HepG2 (cell line): Measurements from ENCODE around the gene FOXA1. TPM values are rescaled to one million over a fixed set of nuclear protein-coding genes. Genes with fewer than 3 reads are reported as not detected.

Experiments used
- AGO1 ChIP-seq: fragments of 200-400 bp; formaldehyde crosslinking; IDR thresholded peaks from 2 replicates; pipeline ENCODE4 v1.6.1; 2017; ENCODE audit warnings: mild to moderate bottlenecking, low read depth, low read length, moderate library complexity; ENCODE audit not compliant: poor library complexity, severe bottlenecking
- BRD4 ChIP-seq: sonication (generic); formaldehyde crosslinking; IDR thresholded peaks from 2 replicates; pipeline ENCODE4 v1.4.0; 2020; ENCODE audit warnings: missing genetic modification reagents
- GABPB1 ChIP-seq: IDR thresholded peaks from 2 replicates; pipeline ENCODE4 v1.6.1; 2016; ENCODE audit warnings: mild to moderate bottlenecking, missing genetic modification reagents, moderate library complexity, missing compliant biosample characterization
- MAZ ChIP-seq, 2 experiments: sonication (generic) in 1 of 2; formaldehyde crosslinking in 1 of 2; IDR thresholded peaks; 2 replicates each; pipeline versions ENCODE4 v1.5.0 to v1.6.1; 2012 to 2020; ENCODE audit warnings: low read depth in 2 of 2, mild to moderate bottlenecking in 2 of 2, borderline replicate concordance in 1 of 2, improper control_type of control experiment in 1 of 2, low read length in 1 of 2, missing genetic modification reagents in 1 of 2, moderate library complexity in 1 of 2
- MBNL3 ChIP-seq: fragments of 250-450 bp; sonication (Bioruptor Pico); conservative IDR thresholded peaks from 2 replicates; pipeline ENCODE4 v1.8.0; 2022; ENCODE audit warnings: mild to moderate bottlenecking, inconsistent platforms
- NKX3-1 ChIP-seq: sonication (generic); formaldehyde crosslinking; IDR thresholded peaks from 2 replicates; pipeline ENCODE4 v1.5.0; 2020; ENCODE audit warnings: missing genetic modification reagents
- ONECUT2 ChIP-seq: sonication (generic); formaldehyde crosslinking; IDR thresholded peaks from 2 replicates; pipeline ENCODE4 v1.4.0; 2020; ENCODE audit warnings: missing genetic modification reagents
- SALL2 ChIP-seq: sonication (generic); formaldehyde crosslinking; IDR thresholded peaks from 2 replicates; pipeline ENCODE4 v1.8.1; 2023; ENCODE audit warnings: mild to moderate bottlenecking, missing genetic modification reagents, inconsistent platforms
- SMAD3 ChIP-seq: sonication (generic); formaldehyde crosslinking; IDR thresholded peaks from 2 replicates; pipeline ENCODE4 v1.4.0; 2020; ENCODE audit warnings: missing genetic modification reagents
- SSRP1 ChIP-seq: IDR thresholded peaks from 2 replicates; pipeline ENCODE4 v1.6.1; 2016; ENCODE audit warnings: control low read depth
- TAF15 ChIP-seq: fragments of 200-400 bp; formaldehyde crosslinking; IDR thresholded peaks from one replicate; pipeline ENCODE4 v1.6.1; 2018; ENCODE audit warnings: mild to moderate bottlenecking, low read depth, low read length; ENCODE audit not compliant: poor library complexity, severe bottlenecking
- TCF7 ChIP-seq: sonication (generic); IDR thresholded peaks from 2 replicates; pipeline ENCODE4 v1.6.1; 2016; ENCODE audit warnings: antibody characterized with exemption, low read depth
- ZFP62 ChIP-seq: sonication (generic); formaldehyde crosslinking; IDR thresholded peaks from 2 replicates; pipeline ENCODE4 v1.4.0; 2020; ENCODE audit warnings: missing genetic modification reagents
- ZKSCAN8 ChIP-seq: IDR thresholded peaks from 2 replicates; pipeline ENCODE4 v1.6.1; 2016; ENCODE audit warnings: borderline replicate concordance, missing genetic modification reagents, missing compliant biosample characterization
- ZNF260 ChIP-seq: sonication (generic); formaldehyde crosslinking; IDR thresholded peaks from 2 replicates; pipeline ENCODE4 v1.4.0; 2020; ENCODE audit warnings: missing genetic modification reagents, low read depth, mild to moderate bottlenecking, borderline replicate concordance
- ZNF280D ChIP-seq: sonication (generic); formaldehyde crosslinking; IDR thresholded peaks from 2 replicates; pipeline ENCODE4 v1.5.1; 2020; ENCODE audit warnings: mild to moderate bottlenecking, missing genetic modification reagents
- ZNF614 ChIP-seq: IDR thresholded peaks from 2 replicates; pipeline ENCODE4 v1.6.1; 2018; ENCODE audit warnings: missing biosample characterization, missing genetic modification reagents, inconsistent platforms, borderline replicate concordance
- ZNF619 ChIP-seq: sonication (generic); formaldehyde crosslinking; IDR thresholded peaks from 2 replicates; pipeline ENCODE4 v1.4.0; 2020; ENCODE audit warnings: mild to moderate bottlenecking, missing genetic modification reagents
- ZNF644 ChIP-seq: IDR thresholded peaks from 2 replicates; pipeline ENCODE4 v1.6.1; 2016; ENCODE audit warnings: low read depth
- ZNF710 ChIP-seq: sonication (generic); formaldehyde crosslinking; IDR thresholded peaks from 2 replicates; pipeline ENCODE4 v1.5.0; 2020; ENCODE audit warnings: mild to moderate bottlenecking, missing genetic modification reagents, borderline replicate concordance
- ZSCAN20 ChIP-seq: sonication (generic); formaldehyde crosslinking; IDR thresholded peaks from 2 replicates; pipeline ENCODE4 v1.4.0; 2020; ENCODE audit warnings: missing genetic modification reagents, mild to moderate bottlenecking, borderline replicate concordance
- polyA plus RNA-seq, 8 experiments: library from polyadenylated mRNA; depleted of rRNA in 3 of 8; stranded (reverse) in 7 of 8; unstranded in 1 of 8; fragments of >200 nt; fragmentation: Illumina TruSeq in 4 of 8; extraction: Trizol in 4 of 8; gene quantifications; 2 replicates each; pipeline versions ENCODE4 v1.2.1 to v1.2.3, GENCODE V29; 2011 to 2016; ENCODE audit warnings: low read depth in 4 of 8, missing spikeins in 1 of 8, mixed read lengths in 1 of 8; ENCODE audit not compliant: insufficient read depth in 1 of 8
- total RNA-seq, 5 experiments: library from RNA; depleted of rRNA; stranded (reverse); fragments of >200 nt; fragmentation: Illumina TruSeq; extraction: Trizol; gene quantifications; 2 replicates each; pipeline ENCODE4 v1.2.3, GENCODE V29; 2016; ENCODE audit warnings: low read depth in 1 of 5
- TF ChIP-seq, protein P1 (sequence below): sonication (generic); formaldehyde crosslinking; IDR thresholded peaks from 2 replicates; pipeline ENCODE4 v1.4.0; 2020; ENCODE audit warnings: missing genetic modification reagents
- TF ChIP-seq, protein P2 (sequence below): sonication (generic); formaldehyde crosslinking; conservative IDR thresholded peaks from 2 replicates; pipeline ENCODE4 v1.4.0; 2020; ENCODE audit warnings: missing genetic modification reagents

Gene FOXA1
- total and polyA plus RNA-seq, 2 of the 13 experiments (the other 11 are each of a cell fraction or from before 2014, with no cell fraction given): 43.4 to 58.6 TPM

- no peak for TF ChIP-seq ZNF280D (CRISPR knock-in tag)
- TF ChIP-seq ZFP62 (CRISPR knock-in tag): no peak
- TF ChIP-seq AGO1: no peak
- no peak for TF ChIP-seq ZNF710 (CRISPR knock-in tag)
- TF ChIP-seq SALL2 (CRISPR knock-in tag): no peak
- no peak for TF ChIP-seq ONECUT2 (CRISPR knock-in tag)
- TF ChIP-seq TAF15: no peak
- no peak for TF ChIP-seq ZNF614 (CRISPR knock-in tag)
- TF ChIP-seq TCF7: no peak
- TF ChIP-seq SMAD3 (CRISPR knock-in tag): no peak
- TF ChIP-seq GABPB1 (CRISPR knock-in tag): no peak
- no peak for TF ChIP-seq ZNF619 (CRISPR knock-in tag)
- TF ChIP-seq, protein P1, sequence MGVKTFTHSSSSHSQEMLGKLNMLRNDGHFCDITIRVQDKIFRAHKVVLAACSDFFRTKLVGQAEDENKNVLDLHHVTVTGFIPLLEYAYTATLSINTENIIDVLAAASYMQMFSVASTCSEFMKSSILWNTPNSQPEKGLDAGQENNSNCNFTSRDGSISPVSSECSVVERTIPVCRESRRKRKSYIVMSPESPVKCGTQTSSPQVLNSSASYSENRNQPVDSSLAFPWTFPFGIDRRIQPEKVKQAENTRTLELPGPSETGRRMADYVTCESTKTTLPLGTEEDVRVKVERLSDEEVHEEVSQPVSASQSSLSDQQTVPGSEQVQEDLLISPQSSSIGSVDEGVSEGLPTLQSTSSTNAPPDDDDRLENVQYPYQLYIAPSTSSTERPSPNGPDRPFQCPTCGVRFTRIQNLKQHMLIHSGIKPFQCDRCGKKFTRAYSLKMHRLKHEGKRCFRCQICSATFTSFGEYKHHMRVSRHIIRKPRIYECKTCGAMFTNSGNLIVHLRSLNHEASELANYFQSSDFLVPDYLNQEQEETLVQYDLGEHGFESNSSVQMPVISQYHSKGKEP (CRISPR knock-in tag): 0 out of 2 replicates have a peak, but pooled peaks have one; percentile 7
- TF ChIP-seq ZNF644 (CRISPR knock-in tag): no peak
- no peak for TF ChIP-seq MAZ (IDR thresholded peaks at IDR 0.05; ENCODE audit: borderline replicate concordance, low read depth, low read length)
- no peak for TF ChIP-seq MAZ (CRISPR knock-in tag; IDR thresholded peaks at IDR 0.05; ENCODE audit: low read depth)
- no peak for TF ChIP-seq MBNL3 (CRISPR knock-in tag)
- TF ChIP-seq ZNF260 (CRISPR knock-in tag): no peak
- TF ChIP-seq SSRP1 (CRISPR knock-in tag): no peak
- no peak for TF ChIP-seq ZKSCAN8 (CRISPR knock-in tag)
- TF ChIP-seq BRD4 (CRISPR knock-in tag): no peak
- no peak for TF ChIP-seq NKX3-1
- no peak for TF ChIP-seq ZSCAN20
- TF ChIP-seq, protein P2, sequence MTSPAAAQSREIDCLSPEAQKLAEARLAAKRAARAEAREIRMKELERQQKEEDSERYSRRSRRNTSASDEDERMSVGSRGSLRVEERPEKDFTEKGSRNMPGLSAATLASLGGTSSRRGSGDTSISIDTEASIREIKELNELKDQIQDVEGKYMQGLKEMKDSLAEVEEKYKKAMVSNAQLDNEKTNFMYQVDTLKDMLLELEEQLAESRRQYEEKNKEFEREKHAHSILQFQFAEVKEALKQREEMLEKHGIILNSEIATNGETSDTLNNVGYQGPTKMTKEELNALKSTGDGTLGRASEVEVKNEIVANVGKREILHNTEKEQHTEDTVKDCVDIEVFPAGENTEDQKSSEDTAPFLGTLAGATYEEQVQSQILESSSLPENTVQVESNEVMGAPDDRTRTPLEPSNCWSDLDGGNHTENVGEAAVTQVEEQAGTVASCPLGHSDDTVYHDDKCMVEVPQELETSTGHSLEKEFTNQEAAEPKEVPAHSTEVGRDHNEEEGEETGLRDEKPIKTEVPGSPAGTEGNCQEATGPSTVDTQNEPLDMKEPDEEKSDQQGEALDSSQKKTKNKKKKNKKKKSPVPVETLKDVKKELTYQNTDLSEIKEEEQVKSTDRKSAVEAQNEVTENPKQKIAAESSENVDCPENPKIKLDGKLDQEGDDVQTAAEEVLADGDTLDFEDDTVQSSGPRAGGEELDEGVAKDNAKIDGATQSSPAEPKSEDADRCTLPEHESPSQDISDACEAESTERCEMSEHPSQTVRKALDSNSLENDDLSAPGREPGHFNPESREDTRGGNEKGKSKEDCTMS (CRISPR knock-in tag): no peak
Observed at GRCh38 chr14:37597538-37597913, 2.5 kb upstream of the FOXA1 start (continued).
